Fibroblast of lung (primary cell): ENCODE data around the gene SLC25A34.

Experiments
- CTCF ChIP-seq, 2 donors: IDR thresholded peaks in 1 of 2; conservative IDR thresholded peaks in 1 of 2; 1 replicate in 1 of 2; 2 replicates in 1 of 2; pipeline ENCODE4 v1.5.1; 2011 to 2012; ENCODE audit warnings: low read length in 2 of 2, control low read depth in 1 of 2, inconsistent platforms in 1 of 2, low read depth in 1 of 2, mild to moderate bottlenecking in 1 of 2
- EZH2 ChIP-seq: IDR thresholded peaks from 2 replicates; pipeline ENCODE4 v1.5.1; 2012; ENCODE audit warnings: low read length, control low read depth, mild to moderate bottlenecking; ENCODE audit errors: missing control alignments

GRCh38 chr1:15742339-15742801, 6.3 kb downstream of the SLC25A34 start, which contains the start of gene TMEM82:
- no peak for TF ChIP-seq CTCF (conservative IDR thresholded peaks at IDR 0.05 in 1 of 2, IDR thresholded peaks at IDR 0.05 in 1 of 2; ENCODE audit: low read depth in 1 of 2, low read length in 2 of 2)
- TF ChIP-seq EZH2, result no peak
